ENCODE results near the gene EFNA5. TPM values are rescaled to one million over a fixed set of nuclear protein-coding genes. Genes with fewer than 3 reads are reported as not detected.

Gene EFNA5
- polyA plus RNA-seq, 1 donor from 2014 or later = 4.2 TPM

- TF ChIP-seq CTCF (IDR thresholded peaks at IDR 0.05; ENCODE audit: poor library complexity, severe bottlenecking) (no peak), SMC3 (conservative IDR thresholded peaks at IDR 0.05; ENCODE audit: poor library complexity) (no peak), EZH2 (IDR thresholded peaks at IDR 0.05; ENCODE audit: borderline replicate concordance, insufficient read depth, low read length, poor library complexity, severe bottlenecking) (no peak), MXI1 (conservative IDR thresholded peaks at IDR 0.05; ENCODE audit: poor library complexity, severe bottlenecking) (no peak), REST (IDR thresholded peaks at IDR 0.05; ENCODE audit: borderline replicate concordance) (no peak), TAF1 (IDR thresholded peaks at IDR 0.05; ENCODE audit: low read depth) (no peak), RAD21 (conservative IDR thresholded peaks at IDR 0.05) (no peak), POLR2AphosphoS5 (IDR thresholded peaks at IDR 0.05) (no peak), EP300 (conservative IDR thresholded peaks at IDR 0.05; ENCODE audit: poor library complexity, severe bottlenecking) (no peak)
- Histone ChIP-seq H3K36me3 (ENCODE audit: insufficient read depth, low read length) (no peaks in the 10 kb centered on the region), H3K27ac (ENCODE audit: low read length) (no peak overlapping the region), H3K79me2 (replicated peaks; ENCODE audit: insufficient read depth, low read length) (peaks cover 9% of the 10 kb centered on the region), H3K9ac (ENCODE audit: low read length) (no peak overlapping the region), H3K9me3 (ENCODE audit: low read length) (no peaks in the 10 kb centered on the region), H3K4me3 (ENCODE audit: low read length) (no peak overlapping the region), H3K9me2 (ENCODE audit: insufficient read depth, low read length) (no peaks in the 10 kb centered on the region), H2AFZ (ENCODE audit: low read depth, low read length) (no peak overlapping the region), H4K20me1 (ENCODE audit: insufficient read depth) (no peaks in the 10 kb centered on the region), H3K27me3 (ENCODE audit: insufficient read depth, low read depth, low read length) (no peaks in the 10 kb centered on the region), H3K4me2 (ENCODE audit: low read length) (no peak overlapping the region), H3F3A (ENCODE audit: insufficient read depth, low read length, poor library complexity, severe bottlenecking) (no peaks in the 10 kb centered on the region)
Measured at GRCh38 chr5:107415762-107416161, 255.0 kb downstream of the EFNA5 start.

- TF ChIP-seq CTCF (IDR thresholded peaks at IDR 0.05; ENCODE audit: poor library complexity, severe bottlenecking) (no peak), EZH2 (IDR thresholded peaks at IDR 0.05; ENCODE audit: borderline replicate concordance, insufficient read depth, low read length, poor library complexity, severe bottlenecking) (no peak), REST (IDR thresholded peaks at IDR 0.05; ENCODE audit: borderline replicate concordance) (no peak), MXI1 (conservative IDR thresholded peaks at IDR 0.05; ENCODE audit: poor library complexity, severe bottlenecking) (no peak), EP300 (conservative IDR thresholded peaks at IDR 0.05; ENCODE audit: poor library complexity, severe bottlenecking) (no peak), TAF1 (IDR thresholded peaks at IDR 0.05; ENCODE audit: low read depth) (no peak)
- H3K4me3 ChIP-seq (ENCODE audit: low read length) = no peak overlapping the region
- H3K27me3 ChIP-seq (ENCODE audit: insufficient read depth, low read depth, low read length) = no peaks in the 10 kb centered on the region
- H3K4me2 ChIP-seq (ENCODE audit: low read length) = no peak overlapping the region
- no peaks in the 10 kb centered on the region for H4K20me1 ChIP-seq (ENCODE audit: insufficient read depth)
- H2AFZ ChIP-seq (ENCODE audit: low read depth, low read length) = no peak overlapping the region
- no peaks in the 10 kb centered on the region for H3K9me3 ChIP-seq (ENCODE audit: low read length)
- H3F3A ChIP-seq (ENCODE audit: insufficient read depth, low read length, poor library complexity, severe bottlenecking) = no peaks in the 10 kb centered on the region
- no peaks in the 10 kb centered on the region for H3K36me3 ChIP-seq (ENCODE audit: insufficient read depth, low read length)
- H3K9me2 ChIP-seq (ENCODE audit: insufficient read depth, low read length) = no peaks in the 10 kb centered on the region
- H3K9ac ChIP-seq (ENCODE audit: low read length) = no peak overlapping the region
- H3K27ac ChIP-seq (ENCODE audit: low read length) = no peak overlapping the region
- peaks cover 9% of the 10 kb centered on the region for H3K79me2 ChIP-seq (replicated peaks; ENCODE audit: insufficient read depth, low read length)
Measured at GRCh38 chr5:107414802-107415201, 255.9 kb downstream of the EFNA5 start.

All from neural cell (in vitro differentiated cells).